GM19023 (cell line): ENCODE data around the gene OR10A2.
A peak's percentile ranks its signal among the peaks of the same experiment; 100 is the strongest.
"Not testable (repeated sequence)": the region's sequence is repeated elsewhere in the genome, so short reads cannot be mapped to it uniquely, and the experiment has no call there.

Experiments
- ATAC-seq: cut with Tn5 transposase; IDR thresholded peaks from one replicate; pipeline ENCODE4 v1.9.1; 2021; ENCODE audit warnings: mild to moderate bottlenecking, moderate library complexity; ENCODE audit not compliant: unreplicated experiment

OR10A2 gene

DNA sequence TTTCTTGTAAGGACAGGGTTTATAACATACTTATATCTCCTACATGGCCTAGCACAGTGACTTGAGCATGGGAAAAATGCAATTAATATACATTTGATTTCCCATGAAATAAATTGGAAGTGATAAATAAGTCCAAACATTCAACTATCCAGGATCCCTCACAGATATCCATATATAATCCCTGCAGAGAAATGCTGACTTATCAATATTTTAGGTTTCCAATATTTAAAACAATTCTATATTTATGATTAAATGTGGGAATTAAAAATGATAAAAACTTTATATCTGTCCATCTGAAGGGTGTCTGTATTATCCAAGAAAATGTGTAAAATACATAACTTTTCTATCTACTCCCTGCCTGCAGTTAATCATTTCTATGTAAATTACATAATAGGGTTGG, 19.9 kb downstream of the OR10A2 start:
- no peak for ATAC-seq

DNA sequence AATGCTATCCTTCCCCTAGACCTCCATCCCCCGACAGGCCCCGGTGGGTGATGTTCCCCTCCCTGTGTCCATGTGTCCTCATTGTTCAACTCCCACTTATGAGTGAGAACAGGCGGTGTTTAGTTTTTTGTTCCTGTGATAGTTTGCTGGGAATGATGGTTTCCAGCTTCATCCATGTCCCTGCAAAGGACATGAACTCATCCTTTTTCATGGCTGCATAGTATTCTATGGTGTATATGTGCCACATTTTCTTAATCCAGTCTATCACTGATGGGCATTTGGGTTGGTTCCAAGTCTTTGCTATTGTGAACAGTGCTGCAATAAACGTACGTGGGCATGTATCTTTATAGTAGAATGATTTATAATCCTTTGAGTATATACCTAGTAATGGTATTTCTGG, 24.9 kb downstream of the OR10A2 start:
- not testable (repeated sequence) for ATAC-seq

DNA sequence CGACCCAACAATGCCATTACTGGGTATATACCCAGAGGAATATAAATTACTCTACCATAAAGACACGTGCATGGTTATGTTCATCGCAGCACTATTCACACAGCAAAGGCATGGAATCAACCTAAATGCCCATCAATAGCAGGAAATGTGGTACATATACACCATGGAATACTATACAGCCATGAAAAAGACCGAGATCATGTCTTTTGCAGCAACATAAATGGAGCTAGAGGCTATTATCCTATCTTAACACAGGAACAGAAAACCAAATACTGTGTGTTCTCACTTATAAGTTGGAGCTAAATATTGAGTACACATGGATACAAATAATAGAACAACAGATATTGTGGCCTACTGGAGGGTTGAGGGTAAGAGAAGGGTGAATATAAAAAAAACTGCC, 26.0 kb downstream of the OR10A2 start:
- ATAC-seq = no peak

DNA sequence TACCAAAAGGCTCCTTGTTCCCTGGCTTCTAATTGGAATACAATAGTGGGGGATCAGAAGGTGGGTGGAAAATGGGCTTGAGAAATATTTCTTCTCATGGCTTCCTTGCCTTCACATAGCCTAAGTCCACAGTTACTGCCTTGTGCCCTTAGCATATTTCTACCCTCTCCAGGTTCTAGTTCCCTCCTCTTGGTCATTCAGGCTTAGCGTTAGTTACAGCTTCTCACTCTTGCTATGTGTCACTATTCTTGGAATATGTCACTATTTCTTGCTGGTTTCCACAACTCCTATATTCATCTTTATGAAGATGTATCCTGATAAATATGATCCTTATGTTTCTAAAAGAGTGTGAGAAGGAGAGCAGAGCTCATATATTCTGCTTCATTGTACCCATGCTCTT, 27.0 kb downstream of the OR10A2 start:
- no peak for ATAC-seq

DNA sequence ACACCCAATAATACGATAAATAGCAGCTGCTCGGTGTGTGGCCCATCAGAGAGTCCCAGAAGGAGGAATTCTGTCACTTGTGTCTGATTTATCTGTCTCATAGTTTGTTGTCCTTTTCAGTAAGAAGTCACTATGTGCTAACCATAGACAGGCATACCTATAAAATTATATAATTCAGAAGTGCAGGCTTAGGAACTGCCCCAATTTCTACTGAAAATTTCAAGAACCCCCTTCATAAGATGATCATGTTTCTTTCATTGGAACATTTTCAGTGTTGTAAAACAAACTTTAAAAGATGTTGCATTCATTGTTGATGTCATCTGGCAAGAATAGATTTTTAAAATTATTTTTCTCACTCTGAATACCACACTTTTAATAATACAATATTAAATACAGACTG, 29.5 kb downstream of the OR10A2 start, which contains the start of gene OR2D2:
Gene OR2D2, minus strand, starts transcription at position 101 of the 400 bp plus-strand sequence. Its CDS starts 0 bp downstream, at position 101.
- ATAC-seq = no peak

DNA sequence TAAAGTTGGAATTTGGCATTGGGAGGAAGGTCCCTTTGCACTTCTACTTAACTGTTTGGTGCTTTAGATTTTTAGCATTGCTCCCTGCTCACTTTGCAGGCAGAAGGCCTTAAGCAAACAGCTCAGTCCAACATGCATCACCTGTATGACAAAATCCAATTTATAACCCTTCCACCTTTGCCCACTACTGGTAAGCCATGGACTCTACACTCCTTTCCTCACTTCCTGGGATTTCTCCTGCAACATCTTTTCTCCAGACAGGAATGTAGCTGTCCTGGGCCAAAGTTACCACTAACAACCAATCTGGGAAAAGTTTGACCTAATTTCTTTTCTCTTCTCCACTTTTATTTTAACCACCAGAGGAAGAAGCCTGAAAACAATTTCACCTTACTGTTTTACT, 31.2 kb downstream of the OR10A2 start:
- ATAC-seq = no peak

DNA sequence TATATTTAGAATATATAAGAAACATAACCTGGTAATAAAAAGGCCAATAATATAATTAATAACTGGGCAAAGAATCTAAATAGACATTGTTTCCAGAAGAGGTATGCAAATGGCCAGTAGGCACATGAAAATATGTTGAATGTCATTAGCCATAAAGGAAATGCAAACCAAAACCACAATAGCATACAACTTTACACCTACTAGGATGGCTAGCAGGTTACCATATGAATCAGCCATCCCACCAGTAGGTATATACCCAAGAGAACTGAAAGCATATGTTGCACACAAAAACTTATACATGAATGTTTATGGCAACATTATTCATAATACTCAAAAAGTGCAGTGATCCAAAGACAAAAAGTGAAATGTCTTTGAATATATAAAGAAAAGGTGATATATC, 32.2 kb downstream of the OR10A2 start:
- ATAC-seq = peak; percentile 62

DNA sequence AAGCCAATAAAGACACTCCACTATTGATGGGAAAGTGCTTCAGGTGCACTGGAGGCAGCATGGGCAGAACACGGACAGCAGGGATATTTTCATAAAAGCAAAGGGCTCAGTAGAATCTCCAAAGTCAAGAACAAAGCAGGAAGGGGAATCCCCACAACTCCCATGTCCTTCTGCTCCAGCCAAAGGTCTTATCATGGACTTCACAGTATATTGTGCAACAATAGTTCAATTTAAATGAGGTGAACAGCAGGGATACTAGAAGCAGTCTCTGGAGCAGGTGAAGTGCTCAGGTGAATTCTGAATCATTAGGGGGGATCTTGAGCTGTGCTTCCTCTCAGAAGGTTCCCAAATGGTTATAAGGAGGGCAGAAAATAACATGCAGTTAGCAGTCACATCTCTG, 36.1 kb downstream of the OR10A2 start:
- ATAC-seq = no peak

DNA sequence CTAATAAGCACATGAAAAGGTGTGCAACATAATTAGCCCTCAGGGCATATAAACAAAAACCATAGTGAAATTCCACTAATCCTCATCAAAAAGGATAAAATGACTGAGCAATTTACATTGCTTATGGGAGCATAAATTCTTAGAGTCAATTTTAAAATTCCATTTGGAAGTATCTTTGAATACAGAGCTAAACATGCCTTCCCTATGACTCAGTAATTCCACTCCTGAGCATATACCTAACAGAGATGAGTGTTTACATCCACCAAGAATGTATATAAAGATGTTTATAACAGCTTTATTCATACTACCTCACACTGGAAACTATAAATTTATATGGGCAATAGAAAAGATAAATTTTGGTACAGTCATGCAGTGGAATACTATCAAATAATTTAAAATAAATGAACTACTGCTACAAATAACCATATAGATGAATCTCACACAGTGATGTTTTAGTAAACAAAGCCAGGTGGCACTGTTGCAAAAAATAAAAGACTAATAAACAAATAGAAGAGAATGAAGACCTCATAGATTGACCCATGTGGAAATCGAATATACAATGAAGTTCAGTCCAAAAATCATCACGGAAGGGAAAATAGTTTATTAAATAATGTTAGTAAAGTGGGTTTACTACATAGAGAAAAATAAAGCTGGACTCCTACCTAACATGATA, 37.6 kb downstream of the OR10A2 start:
- no peak for ATAC-seq

DNA sequence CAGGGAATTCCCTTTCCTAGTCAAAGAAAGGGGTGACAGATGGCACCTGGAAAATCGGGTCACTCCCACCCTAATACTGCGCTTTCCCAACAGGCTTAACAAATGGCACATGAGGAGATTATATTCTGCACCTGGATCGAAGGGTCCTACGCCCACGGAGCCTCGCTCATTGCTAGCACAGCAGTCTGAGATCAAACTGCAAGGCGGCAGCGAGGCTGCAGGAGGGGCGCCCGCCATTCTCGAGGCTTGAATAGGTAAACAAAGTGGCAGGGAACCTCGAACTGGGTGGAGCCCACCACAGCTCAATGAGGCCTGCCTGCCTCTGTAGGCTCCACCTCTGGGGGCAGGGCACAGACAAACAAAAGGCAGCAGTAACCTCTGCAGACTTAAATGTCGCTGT, 41.9 kb downstream of the OR10A2 start:
- ATAC-seq = not testable (repeated sequence)

DNA sequence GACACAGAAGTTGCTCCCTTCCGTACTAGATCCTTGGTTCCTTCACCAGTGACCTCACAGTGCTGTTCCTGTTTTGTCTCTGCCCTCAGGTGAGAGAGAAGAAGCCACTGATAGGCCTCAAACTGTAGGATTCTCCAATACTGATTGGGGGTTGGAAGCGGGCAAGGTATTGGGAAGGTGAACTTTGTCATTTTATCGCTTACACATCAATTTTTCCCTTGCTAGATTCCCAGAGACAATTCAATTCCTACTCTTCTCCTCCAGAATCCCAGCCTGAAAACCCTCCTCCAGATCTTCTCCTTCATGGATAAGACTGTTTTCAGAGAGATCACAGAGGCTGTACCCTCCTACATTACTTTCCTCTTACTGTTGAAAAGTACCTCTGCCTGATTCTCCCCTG, 48.5 kb downstream of the OR10A2 start:
- ATAC-seq = no peak

DNA sequence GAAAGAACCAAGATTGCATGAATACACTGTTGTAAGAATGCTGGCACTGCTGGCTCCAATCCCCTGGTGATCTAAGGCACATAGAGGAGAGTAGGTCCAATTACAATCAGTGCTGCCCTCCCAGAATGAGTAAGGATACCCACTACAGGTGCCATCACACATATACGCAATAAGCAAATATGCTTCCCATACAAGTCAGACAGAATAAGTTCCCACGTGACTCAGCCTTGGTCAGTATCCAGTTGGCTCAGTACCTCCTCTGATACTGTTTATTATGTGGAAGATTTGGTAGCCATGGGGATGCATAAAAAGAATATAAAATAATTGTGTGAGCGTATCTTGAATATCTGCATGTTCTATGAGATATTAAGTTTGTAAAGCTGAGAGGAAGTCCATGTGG, 49.1 kb downstream of the OR10A2 start:
- ATAC-seq = no peak

DNA sequence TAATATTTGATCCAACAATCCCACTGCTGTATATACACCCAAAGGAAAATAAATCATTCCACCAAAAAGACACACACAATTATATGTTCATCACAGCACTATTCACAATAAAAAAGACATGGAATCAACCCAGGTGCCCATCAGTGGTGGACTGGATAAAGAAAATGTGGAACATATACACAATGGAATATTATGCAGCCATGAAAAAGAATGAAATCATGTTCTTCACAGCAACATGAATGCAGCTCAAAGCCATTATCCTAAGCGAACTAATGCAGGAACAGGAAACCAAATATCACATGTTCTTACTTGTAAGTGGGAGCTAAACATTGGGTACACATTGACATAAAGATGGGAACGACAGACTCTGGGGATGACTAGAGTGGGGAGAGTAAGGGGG, 56.8 kb downstream of the OR10A2 start:
- ATAC-seq = no peak

DNA sequence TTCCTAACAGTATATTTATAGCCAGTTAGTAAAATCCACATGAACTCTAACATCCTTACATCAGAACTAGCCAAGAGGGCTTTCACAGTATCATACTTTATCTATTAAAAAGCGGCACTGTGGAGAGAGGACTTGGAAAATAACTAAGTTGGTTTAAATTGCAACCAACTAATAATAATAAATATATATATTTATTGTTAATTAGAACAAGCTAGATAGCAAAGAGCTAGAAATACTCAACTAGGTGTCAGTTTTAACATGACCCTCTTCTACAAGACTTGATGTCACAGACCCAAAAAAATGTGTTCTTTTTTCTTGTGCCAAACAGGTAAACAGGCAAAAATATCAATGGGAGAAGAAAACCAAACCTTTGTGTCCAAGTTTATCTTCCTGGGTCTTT, 57.8 kb downstream of the OR10A2 start, which contains the start of gene OR2D3:
Gene OR2D3, plus strand, starts transcription at position 301 of the 400 bp plus-strand sequence. Its CDS starts 0 bp downstream, at position 301.
- ATAC-seq = no peak
